Esophagus squamous epithelium (tissue), 4 donors: ENCODE measurements around the gene DCDC2C.

Experiments used
- POLR2A ChIP-seq, 4 donors: fragments of 450-650 bp; IDR thresholded peaks; one replicate each; pipeline ENCODE4 v1.6.1; 2017; ENCODE audit warnings: antibody characterized with exemption in 4 of 4, mild to moderate bottlenecking in 4 of 4, moderate library complexity in 3 of 4
- TF ChIP-seq, protein P1 (sequence below), 6 experiments: fragments of 450-650 bp in 4 of 6; fragments of 200-600 bp in 2 of 6; sonication (generic) in 2 of 6; IDR thresholded peaks; one replicate each; pipeline ENCODE4 v1.5.1; 2016 to 2019; ENCODE audit warnings: antibody characterized with exemption in 6 of 6, mild to moderate bottlenecking in 4 of 6, moderate library complexity in 4 of 6

GRCh38 chr2:3655871-3656761 is 47.3 kb upstream of the DCDC2C start:
- TF ChIP-seq, protein P1, sequence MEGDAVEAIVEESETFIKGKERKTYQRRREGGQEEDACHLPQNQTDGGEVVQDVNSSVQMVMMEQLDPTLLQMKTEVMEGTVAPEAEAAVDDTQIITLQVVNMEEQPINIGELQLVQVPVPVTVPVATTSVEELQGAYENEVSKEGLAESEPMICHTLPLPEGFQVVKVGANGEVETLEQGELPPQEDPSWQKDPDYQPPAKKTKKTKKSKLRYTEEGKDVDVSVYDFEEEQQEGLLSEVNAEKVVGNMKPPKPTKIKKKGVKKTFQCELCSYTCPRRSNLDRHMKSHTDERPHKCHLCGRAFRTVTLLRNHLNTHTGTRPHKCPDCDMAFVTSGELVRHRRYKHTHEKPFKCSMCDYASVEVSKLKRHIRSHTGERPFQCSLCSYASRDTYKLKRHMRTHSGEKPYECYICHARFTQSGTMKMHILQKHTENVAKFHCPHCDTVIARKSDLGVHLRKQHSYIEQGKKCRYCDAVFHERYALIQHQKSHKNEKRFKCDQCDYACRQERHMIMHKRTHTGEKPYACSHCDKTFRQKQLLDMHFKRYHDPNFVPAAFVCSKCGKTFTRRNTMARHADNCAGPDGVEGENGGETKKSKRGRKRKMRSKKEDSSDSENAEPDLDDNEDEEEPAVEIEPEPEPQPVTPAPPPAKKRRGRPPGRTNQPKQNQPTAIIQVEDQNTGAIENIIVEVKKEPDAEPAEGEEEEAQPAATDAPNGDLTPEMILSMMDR (IDR thresholded peaks at IDR 0.05): no peak
- TF ChIP-seq POLR2A (IDR thresholded peaks at IDR 0.05): no peak
